A549 (cell line): ENCODE measurements around the gene FAM13A. TPM values are rescaled to one million over a fixed set of nuclear protein-coding genes. Genes with fewer than 3 reads are reported as not detected.

Experiments
- ATAC-seq, 2 experiments: fragments of 200-7000 bp in 1 of 2; fragments of >200 bp in 1 of 2; cut with Nextera tagmentation in 1 of 2; cut with Tn5 transposase in 1 of 2; 3 replicates each; pipeline versions ENCODE4 v1.8.0 to v1.9.1; 2018 to 2020; ENCODE audit warnings: mild to moderate bottlenecking in 1 of 2, moderate library complexity in 1 of 2
- CTCF ChIA-PET: fragments of 300-600 bp; sonication (Branson Sonifier 250); formaldehyde crosslinking; extraction: SDS; loops from one replicate; lab custom pipeline; 2021; ENCODE audit warnings: antibody characterized with exemption, inconsistent platforms; lab: Yijun Ruan, JAX
- POLR2A ChIA-PET: fragments of 350-600 bp; formaldehyde crosslinking; extraction: SDS; loops from one replicate; lab custom pipeline; 2021; ENCODE audit warnings: antibody characterized with exemption, inconsistent platforms; lab: Yijun Ruan, JAX
- DNase-seq, 2 experiments: peaks; one replicate each; pipeline versions ENCODE4 v3.0.0 to v3.0.0-alpha.2; 2011 to 2016; ENCODE audit warnings: low read depth in 1 of 2, low spot score in 1 of 2
- FAIRE-seq: peaks from 2 replicates; lab custom pipeline; 2011; peaks lifted over from hg19 to GRCh38; lab: Jason Lieb, UNC
- H3K27ac ChIP-seq, 2 experiments: fragments of >200 bp; sonication (Bioruptor Twin); formaldehyde crosslinking; 3 replicates each; pipeline ENCODE4 v1.5.1; 2016 to 2017
- H3K4me1 ChIP-seq: fragments of >200 bp; sonication (Bioruptor Twin); formaldehyde crosslinking; 3 replicates; pipeline ENCODE4 v1.6.1; 2016
- H3K4me2 ChIP-seq: fragments of >200 bp; sonication (Bioruptor Twin); formaldehyde crosslinking; 3 replicates; pipeline ENCODE4 v1.6.1; 2016
- H3K4me3 ChIP-seq: fragments of >200 bp; sonication (Bioruptor Twin); formaldehyde crosslinking; 3 replicates; pipeline ENCODE4 v1.5.1; 2016
- H3K9me3 ChIP-seq: fragments of >200 bp; sonication (Bioruptor Twin); formaldehyde crosslinking; 3 replicates; pipeline ENCODE4 v1.6.1; 2016
- BHLHE40 ChIP-seq: IDR thresholded peaks from 2 replicates; pipeline ENCODE4 v1.6.1; 2012; ENCODE audit warnings: low read depth, low read length, inconsistent platforms
- CBX2 ChIP-seq: fragments of 200-600 bp; sonication (generic); IDR thresholded peaks from 2 replicates; pipeline ENCODE4 v1.6.1; 2016; ENCODE audit warnings: low read depth, mild to moderate bottlenecking, borderline replicate concordance
- CHD2 ChIP-seq: fragments of 150-350 bp; IDR thresholded peaks from 2 replicates; pipeline ENCODE4 v1.6.1; 2014; ENCODE audit warnings: low read length; ENCODE audit not compliant: partially characterized antibody
- CHD4 ChIP-seq: fragments of 200-600 bp; sonication (generic); IDR thresholded peaks from 2 replicates; pipeline ENCODE4 v1.6.1; 2016; ENCODE audit warnings: antibody characterized with exemption, mild to moderate bottlenecking, borderline replicate concordance
- EHF ChIP-seq: fragments of 250-450 bp; sonication (Bioruptor Pico); IDR thresholded peaks from 2 replicates; pipeline ENCODE4 v1.5.0; 2020; ENCODE audit warnings: mild to moderate bottlenecking
- EHMT2 ChIP-seq: fragments of 200-600 bp; sonication (generic); IDR thresholded peaks from 2 replicates; pipeline ENCODE4 v1.6.1; 2016; ENCODE audit warnings: antibody characterized with exemption, low read depth, mild to moderate bottlenecking, moderate library complexity
- FOSB ChIP-seq: fragments of 250-450 bp; sonication (Bioruptor Pico); IDR thresholded peaks from 2 replicates; pipeline ENCODE4 v1.5.0; 2020; ENCODE audit warnings: mild to moderate bottlenecking, moderate library complexity
- FOSL2 ChIP-seq, 2 experiments: fragments of 450-650 bp in 1 of 2; fragments of >200 bp in 1 of 2; sonication (Bioruptor Twin) in 1 of 2; formaldehyde crosslinking; IDR thresholded peaks; 2 replicates each; pipeline versions ENCODE4 v1.5.0 to v1.6.1; 2016 to 2020; ENCODE audit warnings: mild to moderate bottlenecking in 1 of 2, moderate library complexity in 1 of 2
- GATA3 ChIP-seq: IDR thresholded peaks from 2 replicates; pipeline ENCODE4 v1.6.1; 2012; ENCODE audit warnings: borderline replicate concordance
- HDAC2 ChIP-seq: fragments of 200-600 bp; sonication (generic); IDR thresholded peaks from 2 replicates; pipeline ENCODE4 v1.6.1; 2016
- KDM1A ChIP-seq: fragments of 200-600 bp; sonication (generic); IDR thresholded peaks from 2 replicates; pipeline ENCODE4 v1.6.1; 2016; ENCODE audit warnings: low read depth, mild to moderate bottlenecking
- MAFK ChIP-seq: fragments of 450-650 bp; IDR thresholded peaks from 2 replicates; pipeline ENCODE4 v1.6.1; 2014; ENCODE audit not compliant: partially characterized antibody
- MYC ChIP-seq: IDR thresholded peaks from 2 replicates; pipeline ENCODE4 v1.6.1; 2012; ENCODE audit warnings: mild to moderate bottlenecking, inconsistent platforms, low read length, improper control_type of control experiment, borderline replicate concordance
- NR3C1 ChIP-seq: fragments of >200 bp; sonication (Bioruptor Twin); formaldehyde crosslinking; IDR thresholded peaks from 3 replicates; pipeline ENCODE4 v1.6.1; 2017
- POLR2A ChIP-seq: IDR thresholded peaks from 2 replicates; pipeline ENCODE4 v1.6.1; 2012; ENCODE audit warnings: mild to moderate bottlenecking, low read length
- POLR2AphosphoS2 ChIP-seq: conservative IDR thresholded peaks from 2 replicates; pipeline ENCODE4 v1.6.1; 2012; ENCODE audit warnings: low read length, improper control_type of control experiment, inconsistent platforms
- RARB ChIP-seq: fragments of 250-450 bp; sonication (Bioruptor Pico); IDR thresholded peaks from 2 replicates; pipeline ENCODE4 v1.8.0; 2021; ENCODE audit warnings: mild to moderate bottlenecking, moderate library complexity
- SMC3 ChIP-seq: fragments of >200 bp; sonication (Bioruptor Twin); formaldehyde crosslinking; IDR thresholded peaks from 3 replicates; pipeline ENCODE4 v1.6.1; 2018; ENCODE audit warnings: inconsistent platforms
- SREBF2 ChIP-seq: fragments of 450-650 bp; IDR thresholded peaks from 2 replicates; pipeline ENCODE4 v1.6.1; 2014; ENCODE audit warnings: mild to moderate bottlenecking, moderate library complexity
- ZC3H11A ChIP-seq: fragments of 450-650 bp; IDR thresholded peaks from 2 replicates; pipeline ENCODE4 v1.6.1; 2014; ENCODE audit warnings: antibody characterized with exemption, mild to moderate bottlenecking
- WGBS: methylation state at CpG from one replicate; pipeline ENCODE4 v1.1.6; 2017; ENCODE audit errors: missing lambda C conversion rate; 5-methylcytosine and 5-hydroxymethylcytosine counted together
- polyA plus RNA-seq, 4 experiments: library from polyadenylated mRNA; depleted of rRNA in 3 of 4; stranded (reverse); fragments of >200 nt; fragmentation: RNase III in 1 of 4; extraction: RNeasy Plus Mini Kit Qiagen cat#74134 plus additional on column Dnase treatment in 1 of 4; gene quantifications; 2 replicates in 3 of 4; 3 replicates in 1 of 4; pipeline ENCODE4 v1.2.3, GENCODE V29; 2011 to 2017
- TF ChIP-seq, protein P1 (sequence below): fragments of 200-600 bp; sonication (generic); IDR thresholded peaks from 2 replicates; pipeline ENCODE4 v1.6.1; 2016; ENCODE audit warnings: antibody characterized with exemption, mild to moderate bottlenecking, moderate library complexity
- TF ChIP-seq, protein P2 (sequence below): fragments of >200 bp; sonication (Bioruptor Twin); formaldehyde crosslinking; IDR thresholded peaks from 3 replicates; pipeline ENCODE4 v1.6.1; 2016
- TF ChIP-seq, protein P3 (sequence below): IDR thresholded peaks from 2 replicates; pipeline ENCODE4 v1.6.1; 2012
- TF ChIP-seq, protein P4 (sequence below): fragments of >200 bp; sonication (Bioruptor Twin); formaldehyde crosslinking; IDR thresholded peaks from 2 replicates; pipeline ENCODE4 v1.6.1; 2016
- TF ChIP-seq, protein P5 (sequence below): fragments of 250-450 bp; sonication (Bioruptor Pico); IDR thresholded peaks from 2 replicates; pipeline ENCODE4 v1.5.0; 2021; ENCODE audit warnings: mild to moderate bottlenecking, moderate library complexity, borderline replicate concordance

FAM13A gene
- polyA plus RNA-seq, 2 of the 4 experiments (the other 2 are of a cell fraction) = 6.5 to 22.0 TPM

DNA sequence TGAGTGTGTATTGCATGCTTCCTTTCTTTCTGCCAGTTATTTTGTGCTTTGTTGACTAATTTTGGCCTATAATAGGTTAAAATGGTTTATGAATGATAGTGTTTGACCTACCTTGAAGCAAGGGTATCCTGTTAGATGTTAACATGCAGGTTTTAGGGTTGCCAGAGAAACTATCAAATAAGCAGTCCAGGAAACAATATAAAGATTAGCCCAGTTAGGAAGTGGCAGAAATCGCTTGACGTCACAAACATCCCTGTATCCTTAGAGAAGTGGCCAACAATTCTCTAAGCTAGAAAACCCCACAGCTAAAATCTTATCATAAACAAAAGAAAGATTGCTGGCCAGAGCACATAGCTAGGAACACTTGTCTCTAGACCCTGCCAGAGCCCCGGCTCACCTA lies 363.2 kb downstream of the FAM13A start:
- TF ChIP-seq NR3C1 (no peak), SREBF2 (no peak), MYC (no peak), MAFK (no peak), BHLHE40 (no peak), HDAC2 (no peak)
- TF ChIP-seq, all 56 proteins: peak for 0
- no peak for FAIRE-seq
- Histone ChIP-seq H3K9me3 (no peaks in the 10 kb centered on the region), H3K4me2 (no peak overlapping the region), H3K27ac (no peak overlapping the region), H3K4me3 (no peak overlapping the region), H3K4me1 (peaks cover 11% of the 10 kb centered on the region)
- POLR2A ChIA-PET = no interaction called here
- no peak for DNase-seq
- CTCF ChIA-PET = interaction anchor here (0.6 kb wide), 1 partner anchor 20 kb away, joined by 3 read pairs; no protein-coding TSS in a partner anchor
- no peak for ATAC-seq
- WGBS = 83% methylated on average over 3 of the region's 3 CpGs

DNA sequence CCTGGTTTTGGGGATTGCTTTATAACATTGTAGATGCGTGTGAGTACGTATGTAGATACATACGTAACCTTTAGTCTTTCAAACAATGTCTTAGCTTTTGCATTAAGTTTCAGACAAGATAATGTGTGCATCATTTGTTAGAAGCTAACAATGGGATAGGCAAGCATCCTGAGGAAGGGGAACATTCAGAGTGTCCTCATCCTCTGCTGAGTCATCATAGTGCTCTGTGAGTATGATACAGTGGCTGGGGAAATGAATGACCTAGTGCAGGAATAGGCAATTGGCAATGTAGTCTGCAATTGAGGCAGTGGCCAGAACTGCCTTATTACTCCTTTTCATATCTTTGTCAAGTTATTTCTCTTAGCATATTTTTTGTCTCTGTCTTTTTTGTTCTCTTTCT lies 366.6 kb downstream of the FAM13A start:
- Histone ChIP-seq H3K4me1 (peaks cover 11% of the 10 kb centered on the region), H3K4me2 (peak overlapping the region; percentile 23; the same call in 1 of the 3 replicates), H3K9me3 (no peaks in the 10 kb centered on the region)
- POLR2A ChIA-PET = no interaction called here
- DNase-seq (peak in 1 of 2 experiments; percentile 18), FAIRE-seq (no peak), ATAC-seq (peak; percentile 50 to 74; a peak in 3 of 6 replicates)
- 92% methylated on average over 3 of the region's 3 CpGs for WGBS
- TF ChIP-seq EHF (no peak), MAFK (peak; percentile 88)
- TF ChIP-seq, all 56 proteins: peak for 1
- no peak overlapping the region for H3K27ac ChIP-seq
- CTCF ChIA-PET = interaction anchor here (0.6 to 1.8 kb wide), 3 partner anchors 16 to 333 kb away, joined by 3 to 4 read pairs (median 4); no protein-coding TSS in a partner anchor
- no peak overlapping the region for H3K4me3 ChIP-seq

DNA sequence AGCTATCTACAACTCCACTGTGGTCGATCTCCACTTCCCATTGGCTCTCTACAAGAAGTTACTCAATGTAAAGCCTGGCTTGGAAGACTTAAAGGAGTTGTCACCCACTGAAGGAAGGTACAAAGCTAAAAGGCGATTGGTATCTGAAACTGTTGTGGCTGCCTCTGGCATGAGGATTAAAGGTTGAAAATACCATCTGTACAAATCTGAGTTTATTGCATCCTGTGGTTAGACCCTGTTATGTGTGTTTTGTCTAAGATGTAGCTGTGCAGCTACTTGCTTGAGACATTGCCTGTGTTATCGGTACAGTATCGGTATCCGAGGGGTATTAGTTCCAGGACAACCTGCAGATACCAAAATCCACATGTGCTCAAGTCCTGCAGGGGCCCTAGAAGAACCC lies 375.8 kb downstream of the FAM13A start:
- Histone ChIP-seq H3K4me1 (no peaks in the 10 kb centered on the region), H3K4me2 (no peak overlapping the region), H3K9me3 (no peaks in the 10 kb centered on the region), H3K4me3 (no peak overlapping the region), H3K27ac (no peak overlapping the region)
- ChIA-PET POLR2A (no interaction called here), CTCF (no interaction called here)
- no peak for FAIRE-seq
- WGBS = 68% methylated on average over 5 of the region's 5 CpGs
- TF ChIP-seq, protein P1, sequence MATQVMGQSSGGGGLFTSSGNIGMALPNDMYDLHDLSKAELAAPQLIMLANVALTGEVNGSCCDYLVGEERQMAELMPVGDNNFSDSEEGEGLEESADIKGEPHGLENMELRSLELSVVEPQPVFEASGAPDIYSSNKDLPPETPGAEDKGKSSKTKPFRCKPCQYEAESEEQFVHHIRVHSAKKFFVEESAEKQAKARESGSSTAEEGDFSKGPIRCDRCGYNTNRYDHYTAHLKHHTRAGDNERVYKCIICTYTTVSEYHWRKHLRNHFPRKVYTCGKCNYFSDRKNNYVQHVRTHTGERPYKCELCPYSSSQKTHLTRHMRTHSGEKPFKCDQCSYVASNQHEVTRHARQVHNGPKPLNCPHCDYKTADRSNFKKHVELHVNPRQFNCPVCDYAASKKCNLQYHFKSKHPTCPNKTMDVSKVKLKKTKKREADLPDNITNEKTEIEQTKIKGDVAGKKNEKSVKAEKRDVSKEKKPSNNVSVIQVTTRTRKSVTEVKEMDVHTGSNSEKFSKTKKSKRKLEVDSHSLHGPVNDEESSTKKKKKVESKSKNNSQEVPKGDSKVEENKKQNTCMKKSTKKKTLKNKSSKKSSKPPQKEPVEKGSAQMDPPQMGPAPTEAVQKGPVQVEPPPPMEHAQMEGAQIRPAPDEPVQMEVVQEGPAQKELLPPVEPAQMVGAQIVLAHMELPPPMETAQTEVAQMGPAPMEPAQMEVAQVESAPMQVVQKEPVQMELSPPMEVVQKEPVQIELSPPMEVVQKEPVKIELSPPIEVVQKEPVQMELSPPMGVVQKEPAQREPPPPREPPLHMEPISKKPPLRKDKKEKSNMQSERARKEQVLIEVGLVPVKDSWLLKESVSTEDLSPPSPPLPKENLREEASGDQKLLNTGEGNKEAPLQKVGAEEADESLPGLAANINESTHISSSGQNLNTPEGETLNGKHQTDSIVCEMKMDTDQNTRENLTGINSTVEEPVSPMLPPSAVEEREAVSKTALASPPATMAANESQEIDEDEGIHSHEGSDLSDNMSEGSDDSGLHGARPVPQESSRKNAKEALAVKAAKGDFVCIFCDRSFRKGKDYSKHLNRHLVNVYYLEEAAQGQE = no peak
- TF ChIP-seq, protein P2, sequence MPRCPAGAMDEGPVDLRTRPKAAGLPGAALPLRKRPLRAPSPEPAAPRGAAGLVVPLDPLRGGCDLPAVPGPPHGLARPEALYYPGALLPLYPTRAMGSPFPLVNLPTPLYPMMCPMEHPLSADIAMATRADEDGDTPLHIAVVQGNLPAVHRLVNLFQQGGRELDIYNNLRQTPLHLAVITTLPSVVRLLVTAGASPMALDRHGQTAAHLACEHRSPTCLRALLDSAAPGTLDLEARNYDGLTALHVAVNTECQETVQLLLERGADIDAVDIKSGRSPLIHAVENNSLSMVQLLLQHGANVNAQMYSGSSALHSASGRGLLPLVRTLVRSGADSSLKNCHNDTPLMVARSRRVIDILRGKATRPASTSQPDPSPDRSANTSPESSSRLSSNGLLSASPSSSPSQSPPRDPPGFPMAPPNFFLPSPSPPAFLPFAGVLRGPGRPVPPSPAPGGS = no peak
- TF ChIP-seq RARB (no peak), EHMT2 (no peak), BHLHE40 (no peak), POLR2A (no peak), SMC3 (no peak), ZC3H11A (no peak), KDM1A (no peak), CHD4 (no peak), CHD2 (no peak), CBX2 (no peak), MAFK (no peak), GATA3 (no peak), FOSL2 (IDR thresholded peaks at IDR 0.05) (no peak), FOSL2 (CRISPR knock-in tag; IDR thresholded peaks at IDR 0.05) (no peak), FOSB (CRISPR knock-in tag) (no peak), POLR2AphosphoS2 (no peak)
- TF ChIP-seq, protein P3, sequence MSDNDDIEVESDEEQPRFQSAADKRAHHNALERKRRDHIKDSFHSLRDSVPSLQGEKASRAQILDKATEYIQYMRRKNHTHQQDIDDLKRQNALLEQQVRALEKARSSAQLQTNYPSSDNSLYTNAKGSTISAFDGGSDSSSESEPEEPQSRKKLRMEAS = no peak
- TF ChIP-seq, protein P4, sequence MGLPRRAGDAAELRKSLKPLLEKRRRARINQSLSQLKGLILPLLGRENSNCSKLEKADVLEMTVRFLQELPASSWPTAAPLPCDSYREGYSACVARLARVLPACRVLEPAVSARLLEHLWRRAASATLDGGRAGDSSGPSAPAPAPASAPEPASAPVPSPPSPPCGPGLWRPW = no peak
- TF ChIP-seq, protein P5, sequence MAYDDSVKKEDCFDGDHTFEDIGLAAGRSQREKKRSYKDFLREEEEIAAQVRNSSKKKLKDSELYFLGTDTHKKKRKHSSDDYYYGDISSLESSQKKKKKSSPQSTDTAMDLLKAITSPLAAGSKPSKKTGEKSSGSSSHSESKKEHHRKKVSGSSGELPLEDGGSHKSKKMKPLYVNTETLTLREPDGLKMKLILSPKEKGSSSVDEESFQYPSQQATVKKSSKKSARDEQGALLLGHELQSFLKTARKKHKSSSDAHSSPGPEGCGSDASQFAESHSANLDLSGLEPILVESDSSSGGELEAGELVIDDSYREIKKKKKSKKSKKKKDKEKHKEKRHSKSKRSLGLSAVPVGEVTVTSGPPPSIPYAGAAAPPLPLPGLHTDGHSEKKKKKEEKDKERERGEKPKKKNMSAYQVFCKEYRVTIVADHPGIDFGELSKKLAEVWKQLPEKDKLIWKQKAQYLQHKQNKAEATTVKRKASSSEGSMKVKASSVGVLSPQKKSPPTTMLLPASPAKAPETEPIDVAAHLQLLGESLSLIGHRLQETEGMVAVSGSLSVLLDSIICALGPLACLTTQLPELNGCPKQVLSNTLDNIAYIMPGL (CRISPR knock-in tag) = no peak
- no peak for DNase-seq
- ATAC-seq = no peak
